GM19395 (cell line): ENCODE measurements around the gene CTBP2.
"Not testable (repeated sequence)": the region's sequence is repeated elsewhere in the genome, so short reads cannot be mapped to it uniquely, and the experiment has no call there.

Source experiments
- ATAC-seq: cut with Tn5 transposase; IDR thresholded peaks from one replicate; pipeline ENCODE4 v1.9.1; 2021; ENCODE audit warnings: mild to moderate bottlenecking, moderate library complexity; ENCODE audit not compliant: unreplicated experiment

Gene CTBP2

DNA sequence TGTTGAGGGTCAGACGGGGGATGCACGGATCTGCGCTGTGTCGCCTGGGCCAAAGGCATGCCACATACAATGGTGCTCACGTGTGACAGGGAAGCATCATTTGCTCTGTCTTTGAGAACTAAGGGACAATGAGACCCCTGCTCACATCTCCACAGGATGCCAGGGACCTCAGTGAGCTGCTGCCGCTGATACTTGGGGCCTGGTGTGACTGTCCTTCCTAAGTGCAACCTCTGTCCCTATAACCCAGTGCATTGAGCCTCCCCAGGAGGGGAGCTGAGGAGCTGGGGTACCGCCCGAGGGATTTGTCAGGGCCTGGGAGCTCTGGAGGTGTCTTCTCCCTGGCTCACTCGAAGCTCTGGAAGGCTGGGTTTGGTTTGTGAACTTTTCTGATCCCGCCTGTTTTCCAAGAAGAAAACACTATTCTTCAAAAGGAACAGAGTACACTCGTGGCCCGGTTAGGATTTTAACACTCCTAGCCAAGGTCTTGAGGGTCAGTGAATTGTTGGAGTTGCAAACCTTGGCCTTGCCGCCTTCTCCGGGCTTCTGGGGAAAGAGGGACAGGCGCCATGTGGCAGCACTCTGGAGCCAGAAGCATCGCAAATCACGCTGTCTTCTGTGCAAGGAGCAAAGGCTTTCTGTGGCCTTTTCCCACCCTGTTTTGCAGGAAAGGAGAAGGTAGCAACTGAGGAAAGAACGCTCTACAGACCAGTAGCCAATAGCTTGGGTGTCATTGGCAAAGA, 26.2 kb upstream of the CTBP2 start:
- no peak for ATAC-seq

DNA sequence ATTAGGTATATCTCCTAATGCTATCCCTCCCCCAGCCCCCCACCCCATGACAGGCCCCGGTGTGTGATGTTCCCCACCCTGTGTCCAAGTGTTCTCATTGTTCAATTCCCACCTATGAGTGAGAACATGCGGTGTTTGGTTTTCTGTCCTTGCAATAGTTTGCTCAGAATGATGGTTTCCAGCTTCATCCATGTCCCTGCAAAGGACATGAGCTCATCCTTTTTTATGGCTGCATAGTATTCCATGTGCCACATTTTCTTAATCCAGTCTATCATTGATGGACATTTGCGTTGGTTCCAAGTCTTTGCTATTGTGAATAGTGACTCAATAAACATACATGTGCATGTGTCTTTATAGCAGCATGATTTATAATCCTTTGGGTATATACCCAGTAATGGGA, 18.7 kb upstream of the CTBP2 start:
- ATAC-seq: not testable (repeated sequence)

DNA sequence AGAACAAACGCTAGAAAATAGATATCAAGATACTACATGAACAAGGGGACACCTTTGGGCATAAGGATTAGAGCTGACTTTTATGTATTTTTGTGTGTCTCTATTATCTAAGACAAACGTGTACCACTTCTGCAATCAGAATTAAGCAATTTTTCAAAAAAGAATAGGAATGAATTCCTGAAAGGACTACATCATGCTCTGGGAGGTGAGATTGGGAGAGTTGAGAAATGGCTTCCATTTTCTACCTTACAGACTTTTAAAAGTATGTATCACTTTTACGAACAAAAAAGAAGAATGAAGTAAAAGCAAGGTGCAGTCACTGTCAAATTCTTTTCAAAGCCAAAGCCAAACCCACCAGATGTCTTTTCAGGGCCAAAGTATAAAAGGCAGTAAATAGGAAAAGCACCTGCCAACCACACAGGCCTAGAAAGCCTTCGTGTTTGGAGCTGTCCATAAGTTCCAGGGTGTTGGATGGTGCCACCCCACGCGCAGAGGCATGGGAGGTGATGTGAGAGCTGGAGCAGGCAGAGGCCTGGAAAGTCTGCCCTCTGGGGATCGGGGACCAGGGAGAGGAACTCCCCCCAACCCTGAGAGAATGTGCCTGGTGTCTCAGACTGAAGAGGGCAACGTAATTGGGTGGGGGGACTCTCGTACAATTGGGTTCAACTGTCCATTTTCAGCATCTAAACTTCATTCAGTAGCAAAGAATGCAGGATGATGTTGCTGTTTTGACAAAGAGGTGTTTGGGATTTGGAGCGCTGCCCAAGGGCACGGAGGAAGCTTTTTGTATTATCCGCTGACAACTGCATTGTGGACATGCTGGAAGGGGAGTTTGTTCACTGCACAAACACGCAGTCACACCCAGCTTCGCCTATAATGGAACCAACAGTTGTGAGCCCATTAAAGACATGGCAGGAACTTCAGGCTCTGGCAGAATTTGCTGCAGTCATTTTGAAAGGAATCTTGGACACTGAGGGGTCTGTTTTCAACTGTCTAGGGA, 17.6 kb upstream of the CTBP2 start:
- no peak for ATAC-seq

DNA sequence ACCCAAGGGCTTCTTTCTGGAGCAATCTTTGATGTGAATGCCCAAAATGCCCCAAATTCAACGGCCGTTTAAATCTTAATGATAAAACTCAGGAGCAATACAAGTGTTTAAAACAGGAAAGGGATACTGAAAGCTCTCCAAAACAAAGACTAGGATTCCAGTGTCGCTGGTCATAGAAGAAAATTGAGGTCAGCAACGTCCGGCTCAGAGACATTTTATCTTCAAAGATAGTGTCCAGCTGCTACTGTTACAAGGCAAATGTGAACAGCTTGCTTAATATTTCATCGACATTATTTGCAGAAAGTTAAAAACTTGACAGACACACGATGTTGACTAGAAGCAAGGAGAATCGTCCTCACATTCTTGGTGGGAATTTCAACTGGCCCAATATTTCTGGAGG, 15.4 kb upstream of the CTBP2 start:
- no peak for ATAC-seq

DNA sequence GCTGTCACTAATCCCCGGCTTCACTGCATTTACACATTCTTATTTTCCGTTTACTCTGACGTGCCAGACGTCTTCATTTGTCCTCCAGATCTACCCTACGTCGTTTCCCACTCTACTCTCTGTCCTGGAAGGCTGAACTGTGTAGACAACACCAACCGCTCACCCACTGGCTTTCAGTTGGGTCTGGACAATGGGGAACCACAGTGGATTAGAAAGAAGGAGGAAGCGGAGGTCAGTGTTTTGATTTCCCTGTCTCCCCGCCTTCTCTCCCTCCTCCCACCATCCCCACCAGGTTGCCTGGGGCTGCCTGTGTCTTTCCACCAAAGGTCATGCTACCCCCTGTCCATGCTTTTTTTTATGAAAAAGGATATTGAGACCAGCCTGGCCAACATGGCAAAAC, 14.0 kb upstream of the CTBP2 start:
- no peak for ATAC-seq

DNA sequence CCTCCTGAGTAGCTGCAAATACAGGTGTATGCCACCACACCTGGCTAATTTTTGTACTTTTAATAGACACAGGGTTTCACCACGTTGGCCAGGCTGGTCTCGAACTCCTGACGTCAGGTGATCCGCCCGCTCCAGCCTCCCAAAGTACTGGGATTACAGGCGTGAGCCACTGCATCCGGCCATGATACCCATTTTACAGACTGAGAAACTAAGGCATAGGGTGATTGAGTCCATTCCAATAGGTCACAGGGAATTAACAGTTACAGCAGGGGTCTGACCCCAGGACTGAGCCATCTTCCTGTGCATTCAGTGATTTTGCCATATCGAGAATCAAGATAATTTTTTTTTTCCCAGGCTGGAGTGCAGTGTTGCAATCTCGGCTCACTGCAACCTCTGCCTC, 12.3 kb upstream of the CTBP2 start:
- no peak for ATAC-seq

DNA sequence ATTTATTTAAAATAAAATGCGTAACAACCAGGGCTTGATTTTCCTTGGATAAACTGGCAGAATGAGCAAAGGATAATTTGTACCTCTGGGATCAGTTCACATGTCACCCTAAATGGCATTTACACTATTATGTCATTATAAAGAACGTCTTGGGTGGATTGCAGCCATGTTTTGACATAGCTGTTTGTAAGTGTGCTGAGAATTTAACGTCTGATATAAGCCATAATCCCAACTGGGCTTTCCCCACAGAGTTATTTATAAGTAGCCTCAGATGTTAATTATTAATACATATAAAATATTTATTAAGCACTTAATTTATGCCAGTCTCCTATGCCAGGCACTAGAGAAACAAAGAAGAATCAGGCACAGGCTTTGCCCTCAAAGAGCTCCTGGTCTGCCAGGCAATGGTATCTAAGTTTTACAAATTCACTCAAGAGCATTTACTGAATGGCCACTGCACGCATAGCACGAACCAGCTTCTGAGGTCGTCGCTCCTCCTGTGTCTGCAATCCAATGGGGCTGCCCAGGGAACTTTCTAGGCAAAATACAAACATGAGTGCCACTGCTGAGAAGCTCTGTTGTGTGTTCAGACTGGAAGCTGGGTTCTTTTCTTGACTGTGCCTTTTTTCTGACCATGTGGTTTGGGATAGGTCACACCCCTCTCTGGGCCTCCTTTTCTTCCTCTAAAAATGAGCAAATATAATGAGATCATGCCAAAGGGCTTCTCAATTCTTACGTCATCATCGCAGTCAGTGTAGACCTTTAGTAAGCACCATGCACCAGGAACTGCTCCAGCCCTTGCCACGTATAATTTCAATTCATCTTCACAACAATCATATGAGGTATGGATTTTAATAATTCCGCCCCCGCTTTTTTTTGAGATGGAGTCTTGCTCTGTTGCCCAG, 11.3 kb upstream of the CTBP2 start:
- ATAC-seq: no peak

DNA sequence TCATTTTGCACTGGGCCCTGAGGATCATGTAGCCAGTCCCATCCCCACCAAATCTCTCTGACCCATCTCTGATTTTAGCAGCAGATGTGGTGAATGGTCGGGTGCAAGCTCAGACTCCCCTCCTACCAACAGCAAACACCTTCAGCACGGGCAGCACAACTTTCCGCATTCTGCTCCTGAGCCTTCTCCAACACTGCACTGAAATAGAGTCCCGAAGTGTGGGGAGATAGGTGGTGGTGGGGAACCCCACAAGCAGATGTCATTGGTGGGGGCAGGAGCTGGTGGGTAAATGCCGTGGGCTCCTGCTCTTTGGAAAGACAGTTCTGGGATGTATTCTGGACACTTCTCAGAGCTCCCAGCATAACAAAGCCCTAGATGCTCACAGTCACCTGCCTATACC, 9.6 kb upstream of the CTBP2 start:
- ATAC-seq: no peak

DNA sequence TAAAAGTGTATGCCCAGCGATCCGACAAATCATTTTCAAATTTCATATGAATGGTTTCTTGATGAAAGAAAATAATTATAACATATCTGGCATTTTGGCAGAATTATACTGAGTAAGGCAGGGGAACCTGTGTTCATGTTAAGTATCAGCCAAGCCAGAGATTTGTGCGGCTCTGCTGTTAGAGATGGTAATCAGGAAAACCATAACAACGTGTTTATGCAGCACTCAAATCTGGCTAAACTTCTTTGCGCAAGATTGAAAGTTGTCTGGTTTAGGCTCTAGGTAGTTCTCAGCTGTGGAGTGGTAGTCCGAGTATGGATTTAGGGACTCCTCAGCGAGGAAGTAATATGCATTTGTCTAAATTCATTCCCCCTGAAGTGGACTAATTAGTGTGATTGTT, 8.9 kb upstream of the CTBP2 start:
- no peak for ATAC-seq

DNA sequence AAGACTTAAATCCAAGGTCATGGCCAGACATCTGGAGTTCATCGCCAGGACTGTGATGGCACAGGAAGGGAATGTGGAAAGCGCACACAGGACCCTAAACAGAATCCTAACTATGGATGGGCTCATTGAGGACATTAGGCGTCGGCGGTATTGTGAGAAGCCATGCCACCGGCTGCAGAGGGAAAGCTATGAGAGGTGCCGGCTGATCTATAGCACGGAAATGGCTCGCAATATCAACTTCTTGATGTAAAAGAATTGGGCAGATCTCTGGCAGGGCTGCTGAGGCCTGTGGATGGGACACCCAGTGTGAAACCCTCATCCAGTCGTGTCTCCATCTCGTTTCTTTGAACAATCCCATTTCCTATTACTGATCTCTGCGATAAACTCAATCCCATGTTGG, 6.3 kb upstream of the CTBP2 start:
- no peak for ATAC-seq

DNA sequence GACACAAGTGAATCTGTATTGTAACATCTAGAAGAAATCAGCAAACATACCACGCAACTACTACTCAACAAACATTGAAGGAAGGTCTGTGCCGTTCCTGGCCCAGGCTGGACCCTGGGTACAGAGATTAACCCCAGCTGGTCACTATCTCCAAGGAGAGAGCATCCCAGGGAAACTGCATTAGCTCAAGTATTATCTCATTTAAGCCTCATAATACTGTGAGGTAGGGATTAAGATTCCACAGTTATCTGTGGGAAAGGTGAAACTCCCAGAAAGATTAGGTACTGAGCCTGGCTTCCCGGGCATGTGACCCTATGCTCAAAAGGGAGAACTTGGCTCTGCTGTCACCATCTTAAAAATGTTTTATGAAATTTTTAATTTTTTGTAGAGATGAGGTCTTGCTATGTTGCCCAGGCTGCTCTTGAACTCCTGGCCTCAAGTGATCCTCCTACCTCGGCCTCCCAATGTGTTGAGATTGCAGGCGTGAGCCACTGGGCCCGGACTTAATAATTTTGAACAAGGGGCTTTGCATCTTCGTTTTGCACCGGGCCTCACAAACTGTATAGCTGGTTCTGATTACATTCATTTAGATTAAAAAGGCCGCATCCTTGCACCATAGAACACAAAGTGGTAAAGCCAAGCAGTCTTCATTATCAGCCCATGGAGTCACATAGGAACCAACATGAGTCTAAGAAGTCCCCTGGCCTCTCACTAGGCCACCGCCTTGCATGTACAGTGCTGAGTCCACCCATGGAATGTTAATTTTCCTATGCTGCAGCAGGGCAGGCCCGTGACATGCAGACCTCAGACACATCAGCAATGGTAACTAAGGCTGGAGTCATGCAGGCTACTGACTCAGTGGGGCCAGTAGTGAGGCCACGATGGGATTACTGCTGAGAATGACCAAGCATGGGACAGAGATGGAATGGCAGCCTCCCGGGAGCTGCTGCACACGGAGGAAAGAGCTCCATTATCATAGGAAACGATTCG, 5.5 kb upstream of the CTBP2 start:
- ATAC-seq: no peak

DNA sequence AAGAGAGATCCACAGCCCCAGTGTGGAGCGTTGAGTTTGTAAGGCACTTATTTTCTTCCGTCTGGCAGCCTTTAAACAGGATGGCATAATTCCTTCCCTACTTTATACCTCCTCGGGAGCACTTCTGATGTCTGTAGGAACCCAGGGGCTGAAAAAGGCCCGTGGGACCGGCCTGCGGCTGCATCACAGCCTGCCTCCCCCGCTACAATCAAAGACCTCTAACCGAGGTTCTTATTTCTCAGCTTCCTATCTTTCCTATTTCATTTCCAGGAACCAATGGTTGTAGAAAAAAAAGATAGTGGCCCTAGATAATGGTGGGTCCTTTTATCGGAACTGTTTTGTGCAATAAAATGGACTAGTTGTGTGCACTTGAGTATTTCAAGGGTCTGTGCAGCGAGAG, 4.1 kb upstream of the CTBP2 start:
- ATAC-seq: no peak

DNA sequence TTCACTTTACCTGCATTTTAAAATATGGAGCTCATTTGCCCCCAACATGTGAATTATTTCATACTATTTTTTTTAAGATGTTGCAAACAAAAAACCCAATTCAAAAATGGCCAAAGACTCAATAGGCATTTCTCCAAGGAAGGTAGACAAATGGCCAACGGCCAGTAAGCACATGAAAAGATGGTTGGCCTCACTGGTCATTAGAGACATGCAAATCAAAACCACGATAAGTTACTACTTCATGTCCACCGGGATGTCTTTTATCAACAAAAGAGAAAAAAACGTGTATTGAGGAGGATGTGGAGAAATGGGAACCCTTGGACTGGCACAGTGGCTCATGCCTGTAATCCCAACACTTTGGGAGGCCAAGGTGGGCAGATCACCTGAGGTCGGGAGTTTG, 3.4 kb upstream of the CTBP2 start:
- no peak for ATAC-seq

DNA sequence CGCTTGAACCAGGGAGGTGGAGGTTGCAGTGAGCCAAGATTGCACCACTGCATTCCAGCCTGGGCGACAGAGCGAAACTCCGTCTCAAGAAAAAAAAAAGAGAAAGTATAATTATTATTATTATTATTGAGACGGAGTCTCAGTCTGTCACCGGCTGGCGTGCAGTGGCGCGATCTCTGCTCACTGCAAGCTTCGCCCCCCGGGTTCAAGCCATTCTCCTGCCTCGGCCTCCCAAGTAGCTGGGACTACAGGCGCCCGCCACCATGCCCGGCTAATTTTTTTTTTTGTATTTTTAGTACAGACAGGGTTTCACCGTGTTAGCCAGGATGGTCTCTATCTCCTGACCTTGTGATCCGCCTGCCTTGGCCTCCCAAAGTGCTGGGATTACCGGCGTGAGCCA, 2.9 kb upstream of the CTBP2 start:
- ATAC-seq: not testable (repeated sequence)

DNA sequence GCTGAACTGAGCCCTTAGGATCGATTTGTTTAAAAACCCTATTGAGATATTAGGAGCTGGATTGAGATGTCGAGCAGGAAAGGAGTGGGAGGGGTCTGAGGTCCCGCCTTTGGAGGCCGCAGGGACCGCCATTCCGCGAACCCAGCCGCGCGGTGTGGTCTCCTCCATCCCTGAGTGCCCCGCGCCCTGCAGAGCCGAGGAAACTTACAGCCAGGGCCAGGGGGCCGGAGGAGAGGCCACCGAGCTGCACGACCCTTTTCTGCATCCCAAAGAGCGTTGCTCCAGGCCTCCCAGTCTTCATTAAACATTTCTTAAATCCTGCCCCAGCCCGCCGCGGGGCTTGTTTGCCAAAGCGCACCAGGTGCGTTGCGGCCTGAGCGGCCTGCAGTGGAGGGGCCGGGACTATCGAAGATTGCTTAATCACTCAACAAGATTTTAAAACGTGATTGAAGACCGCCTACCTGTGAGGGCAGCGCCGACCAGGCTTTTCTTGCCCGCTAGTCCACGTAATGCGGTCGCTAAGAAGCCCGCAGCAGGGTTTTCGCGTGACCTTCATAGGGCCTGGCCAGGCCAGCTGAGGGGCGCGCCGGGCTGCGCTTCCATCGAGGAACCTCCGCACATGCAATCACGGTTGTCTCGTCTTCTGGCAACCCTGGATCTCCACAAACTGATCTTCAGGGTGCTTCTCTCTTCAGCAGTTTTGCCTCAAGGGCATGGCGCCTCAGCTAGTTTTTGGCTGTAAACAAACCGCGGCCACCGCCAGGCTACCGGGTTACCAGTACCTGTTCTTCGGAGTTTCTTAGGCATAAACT, 2.0 kb upstream of the CTBP2 start:
- ATAC-seq: no peak

DNA sequence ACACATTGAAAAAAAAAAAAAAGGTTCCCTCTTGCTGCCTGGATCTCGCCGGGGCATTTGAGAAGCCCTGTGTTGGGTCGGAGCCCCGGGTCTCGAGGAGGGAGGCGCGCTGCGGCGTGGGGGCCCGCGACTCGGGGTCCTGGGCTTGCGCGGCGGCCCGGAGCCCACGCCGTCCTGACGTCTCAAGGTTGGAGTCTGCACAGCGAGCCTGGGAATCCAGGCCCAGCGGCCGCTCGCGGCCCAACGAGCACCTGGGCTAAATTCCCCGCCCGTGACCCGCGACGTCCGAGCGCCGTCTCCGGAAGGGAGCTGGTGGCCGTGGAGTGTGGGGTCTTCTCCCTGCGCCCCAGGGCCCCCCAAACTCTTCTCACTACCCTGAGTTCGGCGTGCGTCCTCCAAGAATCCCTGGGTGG, 1.4 kb upstream of the CTBP2 start:
- no peak for ATAC-seq

DNA sequence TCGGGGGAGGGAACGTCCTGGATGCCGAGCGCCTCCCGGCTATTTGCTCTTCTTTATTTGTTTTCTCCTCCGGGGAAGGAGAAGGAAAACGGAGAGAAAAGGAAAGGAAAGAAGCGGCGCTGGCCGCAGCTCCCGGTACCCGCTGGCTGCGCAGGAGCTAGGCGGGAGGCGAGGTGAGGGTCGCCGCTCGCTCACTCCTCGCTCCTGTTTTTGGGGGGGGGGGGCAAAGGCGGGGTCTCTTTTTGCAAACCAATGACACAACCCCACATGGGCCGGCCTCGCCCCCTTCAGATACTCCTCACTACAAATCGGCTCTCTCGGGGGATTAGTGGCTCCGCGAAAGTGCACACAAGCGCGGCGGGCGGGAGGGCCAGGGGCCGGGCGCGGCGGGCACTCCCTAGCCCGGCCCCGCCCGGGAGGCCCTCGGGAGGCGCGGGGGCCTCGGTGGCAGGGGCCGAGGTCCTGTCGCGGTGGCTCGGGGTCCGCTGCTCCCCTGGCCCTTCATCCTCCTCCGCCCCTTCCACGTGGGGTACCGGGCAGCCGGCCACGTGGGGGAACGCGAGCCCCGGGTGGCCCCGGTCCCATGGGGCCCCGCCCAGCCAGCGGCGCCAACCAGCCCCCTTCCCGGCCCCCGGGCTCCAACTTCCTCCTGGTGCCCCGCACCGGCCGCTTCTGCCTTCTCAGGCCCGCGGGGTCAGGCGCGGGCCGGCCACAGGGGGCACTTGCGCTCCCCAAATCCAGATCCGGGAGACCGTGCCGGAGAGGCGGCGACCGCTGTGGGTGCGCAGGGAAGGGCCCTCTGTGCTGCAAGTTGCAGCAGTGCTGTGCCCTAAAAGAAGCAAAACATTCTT, 718 bp upstream of the CTBP2 start:
- no peak for ATAC-seq

DNA sequence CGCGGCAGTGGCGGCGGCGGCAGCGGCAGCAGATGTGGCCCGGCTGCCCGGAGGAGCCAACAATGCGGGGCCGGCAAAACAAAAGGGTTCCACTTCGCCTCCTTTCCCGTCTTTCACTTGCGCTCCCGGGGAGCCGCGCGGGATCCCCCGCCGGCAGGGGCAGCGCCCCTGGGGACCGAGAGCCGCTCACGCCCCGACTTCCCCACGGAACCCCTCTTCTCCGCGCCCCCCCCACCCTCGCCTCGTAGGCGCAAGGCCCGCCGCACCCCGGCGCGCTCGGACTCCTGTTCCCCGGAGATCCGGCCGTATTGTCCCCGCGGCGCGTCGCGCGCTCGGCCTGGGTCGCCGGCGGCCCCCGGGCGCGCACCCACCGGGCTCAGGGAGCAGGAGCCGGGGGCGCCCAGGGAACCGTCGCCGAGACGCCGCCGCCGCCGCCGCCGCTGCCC, 854 bp downstream of the CTBP2 start:
- no peak for ATAC-seq
